Right lobe of liver (tissue), 6 donors: ENCODE measurements around the gene CIAO2B. TPM values are rescaled to one million over a fixed set of nuclear protein-coding genes. Genes with fewer than 3 reads are reported as not detected.

Source experiments
- ATAC-seq, 4 donors: fragments of 200-7000 bp; cut with Tn5 transposase; one replicate each; pipeline ENCODE4 v1.9.1; 2020; ENCODE audit warnings: mild to moderate bottlenecking in 4 of 4, moderate library complexity in 4 of 4
- DNase-seq, 3 donors: peaks; one replicate each; pipeline ENCODE4 v3.0.0-alpha.2; 2020
- H3K27ac ChIP-seq, 3 donors: fragments of 200-600 bp; one replicate each; pipeline ENCODE4 v1.8.0; 2022
- H3K27me3 ChIP-seq, 2 donors: fragments of 200-600 bp; one replicate each; pipeline ENCODE4 v1.8.0; 2022
- H3K36me3 ChIP-seq, 4 donors: fragments of 200-600 bp; sonication (generic) in 1 of 4; one replicate each; pipeline versions ENCODE4 v1.5.1 to v1.8.0; 2017 to 2022; ENCODE audit warnings: control low read depth in 1 of 4
- H3K4me1 ChIP-seq, 4 donors: fragments of 200-600 bp; sonication (generic) in 1 of 4; one replicate each; pipeline versions ENCODE4 v1.5.1 to v1.8.0; 2017 to 2022; ENCODE audit warnings: control low read depth in 1 of 4
- H3K4me3 ChIP-seq, 3 donors: fragments of 200-600 bp; one replicate each; pipeline ENCODE4 v1.8.0; 2022
- H3K9me3 ChIP-seq, 4 donors: fragments of 200-600 bp; sonication (generic) in 1 of 4; one replicate each; pipeline versions ENCODE4 v1.5.1 to v1.8.0; 2017 to 2022; ENCODE audit warnings: control low read depth in 1 of 4
- CTCF ChIP-seq, 4 donors: fragments of 200-600 bp in 3 of 4; fragments of 450-650 bp in 1 of 4; IDR thresholded peaks; one replicate each; pipeline versions ENCODE4 v1.5.1 to v1.8.0; 2016 to 2022; ENCODE audit warnings: antibody characterized with exemption in 4 of 4, mild to moderate bottlenecking in 2 of 4
- POLR2A ChIP-seq: fragments of 450-650 bp; IDR thresholded peaks from one replicate; pipeline ENCODE4 v1.6.1; 2017; ENCODE audit warnings: antibody characterized with exemption, mild to moderate bottlenecking
- WGBS: methylation state at CpG from one replicate; pipeline ENCODE4 v1.1.6; 2018; ENCODE audit warnings: low coverage, low lambda C conversion rate; ENCODE audit not compliant: insufficient coverage; ENCODE audit errors: missing lambda C conversion rate; 5-methylcytosine and 5-hydroxymethylcytosine counted together
- intact Hi-C, 2 donors: fragments of 100-400 bp; cut with DNase I; formaldehyde crosslinking; loops; one replicate each; pipeline versions ENCODE4 v1.11.2 to v1.14.1; 2022
- total RNA-seq, 6 experiments: library from RNA; depleted of rRNA in 2 of 6; stranded (reverse); fragments of >200 nt in 2 of 6; fragmentation: NEBNext Ultra II Directional in 3 of 6; extraction: Animal tissue kit (Norgen Biotek cat#: 25700) in 3 of 6; gene quantifications; one replicate each; pipeline versions ENCODE4 v1.1.0 to v1.2.4, GENCODE V29; 2016 to 2023
- donor health status: DM: no; HTN: yes; CAD: no.
- donor health status: DM: no; HTN: no; CAD: no.
- donor health status: DM: no; HTN: no; CAD: no.
- donor health status: DM: no; HTN: yes; CAD: no.
- donor health status: DM: no; HTN: yes; CAD: no.

CIAO2B gene
- total RNA-seq, 6 experiments from 2014 or later: 40.6 to 111 (median 47.4) TPM

DNA sequence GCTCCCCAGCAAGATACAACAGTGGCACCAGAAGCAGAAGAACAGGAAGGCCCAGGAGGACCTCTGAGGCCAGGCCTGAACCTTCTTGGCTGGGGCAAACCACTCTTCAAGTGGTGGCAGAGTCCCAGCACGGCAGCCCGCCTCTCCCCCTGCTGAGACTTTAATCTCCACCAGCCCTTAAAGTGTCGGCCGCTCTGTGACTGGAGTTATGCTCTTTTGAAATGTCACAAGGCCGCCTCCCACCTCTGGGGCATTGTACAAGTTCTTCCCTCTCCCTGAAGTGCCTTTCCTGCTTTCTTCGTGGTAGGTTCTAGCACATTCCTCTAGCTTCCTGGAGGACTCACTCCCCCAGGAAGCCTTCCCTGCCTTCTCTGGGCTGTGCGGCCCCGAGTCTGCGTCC, 38.8 kb upstream of the CIAO2B start:
- intact Hi-C loops: loop anchor here (5.0 to 10.0 kb wide), 2 partner anchors 182 to 184 kb away; partner anchors contain the start of genes FBXL8 (in 2 of the 2), TRADD (in 2 of the 2) and B3GNT9 (in 1 of the 2)
- peaks cover 0 to 4% (median 0%) of the 10 kb centered on the region in 4 donors for H3K36me3 ChIP-seq
- TF ChIP-seq POLR2A: no peak
- no peak overlapping the region for H3K27ac ChIP-seq
- H3K4me1 ChIP-seq: peaks cover 0 to 13% (median 6%) of the 10 kb centered on the region in 4 donors
- no peak overlapping the region for H3K4me3 ChIP-seq
- DNase-seq (no peak), ATAC-seq (no peak)
- H3K27me3 ChIP-seq: no peaks in the 10 kb centered on the region
- H3K9me3 ChIP-seq: no peaks in the 10 kb centered on the region
- 71% methylated on average over 4 of the region's 9 CpGs for WGBS

GRCh38 chr16:66970775-66971720, 36.8 kb upstream of the CIAO2B start:
- intact Hi-C loops: loop anchor here (5.0 to 10.0 kb wide), 2 partner anchors 184 to 186 kb away; partner anchors contain the start of genes FBXL8 (in 2 of the 2), TRADD (in 2 of the 2) and B3GNT9 (in 1 of the 2)
- H3K27ac ChIP-seq: no peak overlapping the region

DNA sequence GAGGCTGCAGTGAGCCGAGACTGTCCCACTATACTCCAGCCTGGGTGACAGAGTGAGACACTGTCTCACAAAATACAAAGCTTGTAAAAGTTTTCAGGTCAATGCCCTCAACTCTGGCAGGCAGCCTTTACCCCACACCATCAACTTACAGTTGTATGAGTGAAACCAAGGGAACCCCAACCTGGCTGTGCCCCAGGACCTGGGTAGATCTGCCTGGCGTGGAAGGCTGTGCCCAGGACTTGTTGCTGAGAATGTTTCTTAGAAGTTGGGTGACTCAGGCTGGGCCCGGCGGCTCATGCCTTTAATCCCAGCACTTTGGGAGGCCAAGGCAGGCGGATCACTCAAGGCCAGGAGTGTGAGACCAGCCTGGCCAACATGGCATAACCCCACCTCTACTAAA, 34.6 kb upstream of the CIAO2B start:
- H3K27me3 ChIP-seq: no peaks in the 10 kb centered on the region
- TF ChIP-seq CTCF (IDR thresholded peaks at IDR 0.05) (no peak), POLR2A (no peak)
- H3K27ac ChIP-seq: no peak overlapping the region
- DNase-seq: peak in 1 of 3 donors; percentile 68
- H3K4me3 ChIP-seq: no peak overlapping the region
- H3K9me3 ChIP-seq: no peaks in the 10 kb centered on the region
- 50% methylated on average over 5 of the region's 5 CpGs for WGBS
- H3K36me3 ChIP-seq: peaks cover 0 to 4% (median 0%) of the 10 kb centered on the region in 4 donors
- peaks cover 0 to 23% (median 11%) of the 10 kb centered on the region in 4 donors for H3K4me1 ChIP-seq
- peak; percentile 17 to 42 (median 36) for ATAC-seq
- intact Hi-C loops: no loop called here

More at GRCh38 chr16:66970775-66971720, 36.8 kb upstream of the CIAO2B start:
- H3K27me3 ChIP-seq: no peaks in the 10 kb centered on the region
- no peak for DNase-seq
- peaks cover 0 to 10% (median 2%) of the 10 kb centered on the region in 4 donors for H3K4me1 ChIP-seq
- TF ChIP-seq POLR2A: no peak
- TF ChIP-seq CTCF (IDR thresholded peaks at IDR 0.05): no peak
- H3K9me3 ChIP-seq: no peaks in the 10 kb centered on the region
- H3K4me3 ChIP-seq: no peak overlapping the region
- H3K36me3 ChIP-seq: peaks cover 0 to 4% (median 0%) of the 10 kb centered on the region in 4 donors
- no peak for ATAC-seq
- 84% methylated on average over 3 of the region's 10 CpGs for WGBS

GRCh38 chr16:66964049-66964448, 29.8 kb upstream of the CIAO2B start:
- ATAC-seq: peak; percentile 81 to 87 (median 85)
- H3K27ac ChIP-seq: peak overlapping the region; percentile 44 to 90 (median 80)

More at GRCh38 chr16:66964049-66964448, 29.8 kb upstream of the CIAO2B start:
- H3K9me3 ChIP-seq: no peaks in the 10 kb centered on the region
- H3K27me3 ChIP-seq: no peaks in the 10 kb centered on the region
- TF ChIP-seq CTCF (IDR thresholded peaks at IDR 0.05) (peak in 1 of 4 donors; percentile 12), POLR2A (no peak)
- H3K4me3 ChIP-seq: peak overlapping the region in 1 of 3 donors; percentile 36
- intact Hi-C loops: no loop called here
- DNase-seq: peak; percentile 78 to 92 (median 88)
- H3K4me1 ChIP-seq: peaks cover 0 to 43% (median 21%) of the 10 kb centered on the region in 4 donors
- H3K36me3 ChIP-seq: no peaks in the 10 kb centered on the region
- 0% methylated on average over 1 of the region's 6 CpGs for WGBS
